ENCODE data around the gene DICER1.

DNA sequence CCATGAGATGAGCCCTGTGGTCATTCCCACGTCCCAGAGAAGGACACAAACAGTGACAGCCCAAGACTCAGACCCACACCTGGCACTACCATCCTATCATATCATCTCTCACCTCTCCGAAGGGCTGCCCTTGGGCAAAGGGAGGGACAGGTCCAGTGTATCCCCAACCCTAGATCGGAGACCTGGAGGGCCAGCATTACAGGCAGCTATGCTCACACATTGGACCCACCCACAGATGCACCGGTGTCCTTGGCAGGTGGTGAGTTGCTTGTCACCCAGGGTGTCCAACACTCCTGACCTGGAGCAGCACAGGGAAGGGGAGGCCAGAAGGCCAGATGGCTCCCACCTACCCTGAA lies 117.4 kb downstream of the DICER1 start:
- TF ChIP-seq, protein P1, sequence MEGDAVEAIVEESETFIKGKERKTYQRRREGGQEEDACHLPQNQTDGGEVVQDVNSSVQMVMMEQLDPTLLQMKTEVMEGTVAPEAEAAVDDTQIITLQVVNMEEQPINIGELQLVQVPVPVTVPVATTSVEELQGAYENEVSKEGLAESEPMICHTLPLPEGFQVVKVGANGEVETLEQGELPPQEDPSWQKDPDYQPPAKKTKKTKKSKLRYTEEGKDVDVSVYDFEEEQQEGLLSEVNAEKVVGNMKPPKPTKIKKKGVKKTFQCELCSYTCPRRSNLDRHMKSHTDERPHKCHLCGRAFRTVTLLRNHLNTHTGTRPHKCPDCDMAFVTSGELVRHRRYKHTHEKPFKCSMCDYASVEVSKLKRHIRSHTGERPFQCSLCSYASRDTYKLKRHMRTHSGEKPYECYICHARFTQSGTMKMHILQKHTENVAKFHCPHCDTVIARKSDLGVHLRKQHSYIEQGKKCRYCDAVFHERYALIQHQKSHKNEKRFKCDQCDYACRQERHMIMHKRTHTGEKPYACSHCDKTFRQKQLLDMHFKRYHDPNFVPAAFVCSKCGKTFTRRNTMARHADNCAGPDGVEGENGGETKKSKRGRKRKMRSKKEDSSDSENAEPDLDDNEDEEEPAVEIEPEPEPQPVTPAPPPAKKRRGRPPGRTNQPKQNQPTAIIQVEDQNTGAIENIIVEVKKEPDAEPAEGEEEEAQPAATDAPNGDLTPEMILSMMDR (conservative IDR thresholded peaks at IDR 0.05 in 1 of 2, IDR thresholded peaks at IDR 0.05 in 1 of 2; ENCODE audit: extremely low read depth in 1 of 2, insufficient read depth in 1 of 2, low read depth in 1 of 2, low read length in 2 of 2): no peak
- no peak for TF ChIP-seq EZH2 (IDR thresholded peaks at IDR 0.05; ENCODE audit: borderline replicate concordance, low read length)

All from mammary epithelial cell (primary cell).